Right cardiac atrium (tissue), 5 donors: ENCODE results near the gene TMEM204. TPM values are rescaled to one million over a fixed set of nuclear protein-coding genes. Genes with fewer than 3 reads are reported as not detected.

Source experiments
- ATAC-seq, 2 donors: fragments of 200-7000 bp; cut with Tn5 transposase; one replicate each; pipeline versions ENCODE4 v1.8.0 to v1.9.1; 2020; ENCODE audit warnings: moderate library complexity in 2 of 2, mild to moderate bottlenecking in 1 of 2
- DNase-seq, 3 donors: peaks; one replicate each; pipeline ENCODE4 v3.0.0-alpha.2; 2020
- H3K27ac ChIP-seq: one replicate; pipeline ENCODE4 v1.5.1; 2013; ENCODE audit warnings: mild to moderate bottlenecking, low read length, control low read depth, moderate library complexity
- H3K27me3 ChIP-seq: one replicate; pipeline ENCODE4 v1.6.1; 2013; ENCODE audit not compliant: control insufficient read depth, insufficient read depth
- H3K4me1 ChIP-seq: one replicate; pipeline ENCODE4 v1.6.1; 2013; ENCODE audit warnings: low read length; ENCODE audit not compliant: control insufficient read depth, insufficient read depth
- H3K4me3 ChIP-seq: one replicate; pipeline ENCODE4 v1.5.1; 2013; ENCODE audit warnings: low read length, control low read depth
- H3K9me3 ChIP-seq: one replicate; pipeline ENCODE4 v1.6.1; 2013; ENCODE audit warnings: low read length; ENCODE audit not compliant: control insufficient read depth
- WGBS: extraction: QIAGEN DNeasy Blood & Tissue Kit; methylation state at CpG from one replicate; pipeline ENCODE4 v1.1.7; 2013; 5-methylcytosine and 5-hydroxymethylcytosine counted together
- intact Hi-C, 4 donors: fragments of 100-400 bp; cut with DNase I; formaldehyde crosslinking; loops; one replicate each; pipeline versions ENCODE4 v1.11.0 to v1.14.0; 2022 to 2023
- polyA plus RNA-seq: library from polyadenylated mRNA; stranded (reverse); fragments of 200-250 nt; gene quantifications from one replicate; pipeline ENCODE4 v1.2.3, GENCODE V29; 2013
- total RNA-seq, 4 donors: library from RNA; stranded (reverse); fragmentation: NEBNext Ultra II Directional; extraction: Animal tissue kit (Norgen Biotek cat#: 25700); gene quantifications; one replicate each; pipeline ENCODE4 v1.2.1, GENCODE V29; 2021
- donor health status: healthy with polysubstance abuse.
- donor health status: DM: no; HTN: yes; CAD: no.
- donor health status: DM: no; HTN: no; CAD: no.
- donor health status: DM: no; HTN: yes; CAD: no; lungs with severe emphysema.
- donor health status: DM: yes; HTN: yes; CAD: no.

TMEM204 gene
- total and polyA plus RNA-seq, 5 donors = 19.0 to 32.2 (median 21.0) TPM

GRCh38 chr16:1492923-1493745 lies 40.3 kb upstream of the TMEM204 start, which contains the start of gene TELO2:
Gene TELO2 (plus strand): TSS chr16:1493360. CDS start chr16:1494282, 922 bp downstream.
- Histone ChIP-seq H3K27ac (peak within 1 kb of the TSS; percentile 83), H3K4me3 (peak within 1 kb of the TSS; percentile 86), H3K9me3 (no peaks in the 10 kb centered on the region), H3K27me3 (no peaks in the 10 kb centered on the region), H3K4me1 (peaks cover 4% of the 10 kb centered on the region)
- intact Hi-C loops = loop anchor here in 1 of 4 donors (5.0 to 10.0 kb wide), 2 partner anchors 72 to 124 kb away; no protein-coding TSS in a partner anchor
- DNase-seq = peak; percentile 83 to 94 (median 93)
- ATAC-seq = peak; percentile 91 to 93
- WGBS = under 1% methylated on average over 89 of the region's 89 CpGs

GRCh38 chr16:1493746-1494094 lies 39.7 kb upstream of the TMEM204 start:
- H3K27ac ChIP-seq = peak overlapping the region; percentile 2
- no peak for DNase-seq
- H3K9me3 ChIP-seq = no peaks in the 10 kb centered on the region
- intact Hi-C loops = loop anchor here in 1 of 4 donors (5.0 to 10.0 kb wide), 2 partner anchors 71 to 124 kb away; no protein-coding TSS in a partner anchor
- peaks cover 4% of the 10 kb centered on the region for H3K4me1 ChIP-seq
- WGBS = under 1% methylated on average over 30 of the region's 30 CpGs
- peak overlapping the region; percentile 86 for H3K4me3 ChIP-seq
- no peaks in the 10 kb centered on the region for H3K27me3 ChIP-seq
- ATAC-seq = peak; percentile 5 to 15

- Histone ChIP-seq H3K27ac (peak overlapping the region; percentile 22), H3K9me3 (no peaks in the 10 kb centered on the region), H3K4me3 (peak overlapping the region; percentile 86), H3K4me1 (peaks cover 4% of the 10 kb centered on the region), H3K27me3 (no peaks in the 10 kb centered on the region)
- ATAC-seq = peak; percentile 75 to 76
- 16% methylated on average over 25 of the region's 25 CpGs for WGBS
- DNase-seq = peak; percentile 76 to 90 (median 89)
- intact Hi-C loops = loop anchor here in 1 of 4 donors (5.0 to 10.0 kb wide), 2 partner anchors 71 to 123 kb away; no protein-coding TSS in a partner anchor
These were observed 39.3 kb upstream of the TMEM204 start for GRCh38 chr16:1494129-1494640.

- ATAC-seq = peak; percentile 38 to 40
- H3K27ac ChIP-seq = peak overlapping the region; percentile 22
- peaks cover 4% of the 10 kb centered on the region for H3K4me1 ChIP-seq
- H3K4me3 ChIP-seq = no peak overlapping the region
- peak; percentile 60 to 81 (median 80) for DNase-seq
- H3K27me3 ChIP-seq = no peaks in the 10 kb centered on the region
- intact Hi-C loops = loop anchor here in 1 of 4 donors (5.0 to 10.0 kb wide), 2 partner anchors 70 to 123 kb away; no protein-coding TSS in a partner anchor
- H3K9me3 ChIP-seq = no peaks in the 10 kb centered on the region
- 42% methylated on average over 13 of the region's 13 CpGs for WGBS
These were observed 38.8 kb upstream of the TMEM204 start for GRCh38 chr16:1494711-1495110.

- intact Hi-C loops = loop anchor here in 1 of 4 donors (10.0 kb wide), 1 partner anchor 69 kb away; no protein-coding TSS in a partner anchor
- Histone ChIP-seq H3K4me3 (no peak overlapping the region), H3K9me3 (no peaks in the 10 kb centered on the region), H3K27me3 (no peaks in the 10 kb centered on the region), H3K4me1 (peaks cover 4% of the 10 kb centered on the region), H3K27ac (no peak overlapping the region)
- WGBS = 83% methylated on average over 39 of the region's 39 CpGs
- no peak for ATAC-seq
- DNase-seq = peak in 2 of 3 donors; percentile 49 to 56
These were observed 38.1 kb upstream of the TMEM204 start for GRCh38 chr16:1495211-1495888.

GRCh38 chr16:1495889-1496262 lies 37.6 kb upstream of the TMEM204 start:
- Histone ChIP-seq H3K27me3 (no peaks in the 10 kb centered on the region), H3K4me3 (no peak overlapping the region), H3K27ac (no peak overlapping the region), H3K4me1 (peaks cover 4% of the 10 kb centered on the region), H3K9me3 (no peaks in the 10 kb centered on the region)
- intact Hi-C loops = loop anchor here in 1 of 4 donors (10.0 kb wide), 1 partner anchor 69 kb away; no protein-coding TSS in a partner anchor
- ATAC-seq (no peak), DNase-seq (peak in 2 of 3 donors; percentile 49 to 52)
- WGBS = 93% methylated on average over 25 of the region's 25 CpGs

GRCh38 chr16:1496464-1496863 lies 37.0 kb upstream of the TMEM204 start:
- WGBS = 93% methylated on average over 25 of the region's 25 CpGs
- peak in 2 of 3 donors; percentile 27 to 44 for DNase-seq
- intact Hi-C loops = loop anchor here in 1 of 4 donors (10.0 kb wide), 1 partner anchor 68 kb away; no protein-coding TSS in a partner anchor

GRCh38 chr16:1497014-1497598 lies 36.4 kb upstream of the TMEM204 start:
- H3K9me3 ChIP-seq = no peaks in the 10 kb centered on the region
- no peaks in the 10 kb centered on the region for H3K27me3 ChIP-seq
- no peak overlapping the region for H3K27ac ChIP-seq
- intact Hi-C loops = loop anchor here in 1 of 4 donors (10.0 kb wide), 1 partner anchor 68 kb away; no protein-coding TSS in a partner anchor
- H3K4me1 ChIP-seq = peaks cover 4% of the 10 kb centered on the region
- WGBS = 93% methylated on average over 21 of the region's 21 CpGs
- H3K4me3 ChIP-seq = no peak overlapping the region
- DNase-seq = peak in 2 of 3 donors; percentile 36 to 48
- ATAC-seq = no peak

More at GRCh38 chr16:1496464-1496863, 37.0 kb upstream of the TMEM204 start:
- Histone ChIP-seq H3K4me3 (no peak overlapping the region), H3K9me3 (no peaks in the 10 kb centered on the region), H3K27me3 (no peaks in the 10 kb centered on the region), H3K4me1 (peaks cover 4% of the 10 kb centered on the region), H3K27ac (no peak overlapping the region)
- no peak for ATAC-seq

GRCh38 chr16:1498899-1499676 lies 34.4 kb upstream of the TMEM204 start:
- intact Hi-C loops = loop anchor here in 1 of 4 donors (10.0 kb wide), 1 partner anchor 66 kb away; no protein-coding TSS in a partner anchor
- no peak overlapping the region for H3K4me3 ChIP-seq
- no peaks in the 10 kb centered on the region for H3K9me3 ChIP-seq
- no peaks in the 10 kb centered on the region for H3K27me3 ChIP-seq
- 91% methylated on average over 35 of the region's 35 CpGs for WGBS
- H3K27ac ChIP-seq = no peak overlapping the region
- H3K4me1 ChIP-seq = peaks cover 4% of the 10 kb centered on the region
- peak in 2 of 3 donors; percentile 27 to 51 for DNase-seq
- ATAC-seq = no peak
